LNCAP (cell line): ENCODE measurements around the gene TMEM54.

Source experiments
- TF ChIP-seq, protein P1 (sequence below): fragments of 450-650 bp; IDR thresholded peaks from 2 replicates; pipeline ENCODE4 v1.5.1; 2017; ENCODE audit warnings: mild to moderate bottlenecking

The TMEM54 gene

DNA sequence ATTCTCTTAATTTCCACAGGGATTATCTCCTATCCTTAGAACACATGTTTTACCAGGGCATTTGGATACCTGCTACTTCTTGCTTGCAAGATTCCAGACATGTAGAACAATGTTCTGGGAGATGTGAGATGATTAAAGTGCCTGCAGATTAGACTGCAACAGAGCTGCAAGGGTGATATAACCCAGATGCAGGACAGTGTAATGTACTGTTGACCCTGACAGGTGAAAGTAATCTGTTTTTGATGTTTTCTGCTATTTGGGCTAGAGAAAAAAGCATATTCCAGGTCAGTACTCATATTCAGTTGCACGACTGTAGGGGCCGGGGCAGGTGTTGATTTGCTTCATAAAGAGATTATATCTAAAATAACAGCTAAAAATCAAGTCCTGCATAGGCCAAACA, 27.1 kb upstream of the TMEM54 start:
- TF ChIP-seq, protein P1, sequence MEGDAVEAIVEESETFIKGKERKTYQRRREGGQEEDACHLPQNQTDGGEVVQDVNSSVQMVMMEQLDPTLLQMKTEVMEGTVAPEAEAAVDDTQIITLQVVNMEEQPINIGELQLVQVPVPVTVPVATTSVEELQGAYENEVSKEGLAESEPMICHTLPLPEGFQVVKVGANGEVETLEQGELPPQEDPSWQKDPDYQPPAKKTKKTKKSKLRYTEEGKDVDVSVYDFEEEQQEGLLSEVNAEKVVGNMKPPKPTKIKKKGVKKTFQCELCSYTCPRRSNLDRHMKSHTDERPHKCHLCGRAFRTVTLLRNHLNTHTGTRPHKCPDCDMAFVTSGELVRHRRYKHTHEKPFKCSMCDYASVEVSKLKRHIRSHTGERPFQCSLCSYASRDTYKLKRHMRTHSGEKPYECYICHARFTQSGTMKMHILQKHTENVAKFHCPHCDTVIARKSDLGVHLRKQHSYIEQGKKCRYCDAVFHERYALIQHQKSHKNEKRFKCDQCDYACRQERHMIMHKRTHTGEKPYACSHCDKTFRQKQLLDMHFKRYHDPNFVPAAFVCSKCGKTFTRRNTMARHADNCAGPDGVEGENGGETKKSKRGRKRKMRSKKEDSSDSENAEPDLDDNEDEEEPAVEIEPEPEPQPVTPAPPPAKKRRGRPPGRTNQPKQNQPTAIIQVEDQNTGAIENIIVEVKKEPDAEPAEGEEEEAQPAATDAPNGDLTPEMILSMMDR, result no peak

DNA sequence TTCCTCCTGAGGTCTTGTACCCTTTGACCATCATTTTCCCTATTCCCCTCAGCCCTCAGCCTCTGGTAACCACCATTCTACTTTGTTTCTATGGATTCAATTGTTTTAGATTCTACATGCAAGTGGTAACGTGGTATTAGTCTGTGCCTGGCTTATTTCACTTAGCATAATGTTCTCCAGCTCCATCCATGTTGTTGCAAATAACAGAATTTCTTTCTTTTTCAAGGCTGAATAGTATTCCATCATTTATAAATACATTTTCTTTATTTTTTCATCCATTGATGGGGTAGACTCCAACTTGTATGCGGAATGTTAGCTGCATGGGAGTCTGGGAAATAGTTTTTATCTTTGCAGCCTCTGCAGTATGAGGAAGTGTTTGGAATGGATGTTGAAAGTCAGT, 26.3 kb upstream of the TMEM54 start:
- TF ChIP-seq, protein P1, result no peak

DNA sequence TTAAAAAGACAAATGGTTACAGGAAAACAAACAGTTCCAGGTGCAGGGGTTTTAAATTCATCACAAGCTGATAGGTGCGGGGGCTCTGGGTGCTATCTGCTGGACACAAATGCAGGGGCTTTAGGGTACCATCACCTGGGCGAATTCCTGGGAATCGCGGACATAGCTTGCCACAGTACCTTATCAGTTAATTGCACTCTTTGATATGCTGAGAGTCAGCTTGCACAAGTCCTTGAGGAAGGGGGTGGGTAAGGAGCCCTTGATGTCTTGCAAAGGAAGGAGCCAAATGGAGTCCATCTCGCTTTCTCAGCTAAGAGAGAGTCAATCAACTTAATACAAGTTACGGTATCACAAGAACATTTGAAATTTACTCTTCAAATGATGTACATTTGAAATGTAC, 25.4 kb upstream of the TMEM54 start:
- TF ChIP-seq, protein P1, result no peak

DNA sequence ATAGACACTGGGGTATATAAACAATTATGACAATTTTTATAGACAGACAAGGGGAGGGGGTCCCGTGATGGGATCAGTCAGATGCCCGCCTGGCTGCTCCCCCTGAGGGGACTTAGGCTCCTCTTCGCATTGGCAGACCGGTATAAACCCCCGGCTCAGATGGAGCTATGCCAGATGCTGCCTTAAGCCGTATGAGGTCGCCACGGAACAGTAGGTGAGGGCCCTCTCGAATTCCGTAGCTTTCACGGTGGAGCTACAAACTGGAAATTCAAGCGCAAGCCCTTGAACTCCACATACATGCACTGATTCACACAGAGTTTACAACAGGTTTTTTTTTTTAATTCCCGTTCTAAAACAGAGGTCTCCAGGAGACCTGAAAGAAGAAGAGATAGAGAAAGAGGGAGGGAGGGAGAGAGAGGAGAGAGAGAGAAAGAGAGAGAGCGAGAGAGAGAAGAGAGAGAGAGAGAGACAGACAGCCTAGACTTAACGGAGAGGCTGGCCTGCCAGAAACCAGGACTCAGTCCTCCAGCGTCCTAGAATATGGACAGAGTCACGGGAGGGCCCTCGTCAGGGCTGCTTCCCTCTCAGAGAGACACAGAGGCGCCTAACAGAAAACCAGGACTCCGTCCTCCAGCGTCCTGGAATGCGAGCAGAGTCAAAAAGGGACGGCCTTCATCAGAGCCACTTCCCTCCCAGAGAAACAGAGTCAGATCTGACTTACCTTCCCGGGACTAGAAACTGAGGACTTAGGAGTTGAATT, 24.4 kb upstream of the TMEM54 start:
- TF ChIP-seq, protein P1, result no peak

DNA sequence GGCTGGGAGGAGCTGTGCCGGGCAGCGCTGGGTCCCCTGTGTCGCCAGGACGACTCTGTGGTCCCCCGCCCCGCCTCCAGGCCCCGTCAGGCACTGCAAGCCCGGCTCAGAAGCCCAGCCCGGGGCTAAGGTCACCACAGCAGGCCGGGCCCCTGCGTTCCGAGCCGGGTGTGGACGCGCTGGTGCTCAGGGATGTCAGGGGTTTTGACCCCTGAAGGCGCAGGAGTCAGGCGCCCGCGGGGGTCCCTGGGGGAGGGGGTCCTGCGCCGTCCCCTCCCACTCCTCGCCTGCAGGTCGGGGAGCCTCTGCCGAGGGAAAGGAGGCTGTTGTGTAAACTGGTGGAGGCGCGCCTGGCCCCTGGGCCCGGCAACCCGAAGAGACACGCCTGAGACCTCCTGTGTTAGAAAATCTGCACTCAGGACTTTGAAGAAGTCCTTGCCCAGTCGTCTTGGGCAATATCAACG, 23.7 kb upstream of the TMEM54 start:
- TF ChIP-seq, protein P1, result no peak

DNA sequence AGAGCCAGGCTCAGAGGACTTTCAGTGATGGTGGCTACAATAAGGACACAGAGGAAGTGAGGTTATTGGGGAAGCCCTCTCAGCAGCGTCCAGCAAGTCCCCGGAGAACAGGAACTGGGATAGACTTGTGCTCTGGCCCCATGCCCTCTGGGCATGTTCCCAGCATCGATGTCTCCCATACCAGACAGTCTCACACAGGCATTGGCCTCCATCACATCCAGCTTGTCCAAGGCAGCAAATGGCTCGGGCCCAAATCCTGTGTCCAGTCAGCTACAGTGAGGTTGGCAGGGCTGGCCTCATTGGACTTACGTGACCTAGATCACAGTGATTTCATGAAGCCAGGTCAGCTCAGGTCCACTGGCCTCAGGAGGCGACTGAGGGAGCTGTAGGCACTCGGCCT, 19.6 kb upstream of the TMEM54 start:
- TF ChIP-seq, protein P1, result no peak

DNA sequence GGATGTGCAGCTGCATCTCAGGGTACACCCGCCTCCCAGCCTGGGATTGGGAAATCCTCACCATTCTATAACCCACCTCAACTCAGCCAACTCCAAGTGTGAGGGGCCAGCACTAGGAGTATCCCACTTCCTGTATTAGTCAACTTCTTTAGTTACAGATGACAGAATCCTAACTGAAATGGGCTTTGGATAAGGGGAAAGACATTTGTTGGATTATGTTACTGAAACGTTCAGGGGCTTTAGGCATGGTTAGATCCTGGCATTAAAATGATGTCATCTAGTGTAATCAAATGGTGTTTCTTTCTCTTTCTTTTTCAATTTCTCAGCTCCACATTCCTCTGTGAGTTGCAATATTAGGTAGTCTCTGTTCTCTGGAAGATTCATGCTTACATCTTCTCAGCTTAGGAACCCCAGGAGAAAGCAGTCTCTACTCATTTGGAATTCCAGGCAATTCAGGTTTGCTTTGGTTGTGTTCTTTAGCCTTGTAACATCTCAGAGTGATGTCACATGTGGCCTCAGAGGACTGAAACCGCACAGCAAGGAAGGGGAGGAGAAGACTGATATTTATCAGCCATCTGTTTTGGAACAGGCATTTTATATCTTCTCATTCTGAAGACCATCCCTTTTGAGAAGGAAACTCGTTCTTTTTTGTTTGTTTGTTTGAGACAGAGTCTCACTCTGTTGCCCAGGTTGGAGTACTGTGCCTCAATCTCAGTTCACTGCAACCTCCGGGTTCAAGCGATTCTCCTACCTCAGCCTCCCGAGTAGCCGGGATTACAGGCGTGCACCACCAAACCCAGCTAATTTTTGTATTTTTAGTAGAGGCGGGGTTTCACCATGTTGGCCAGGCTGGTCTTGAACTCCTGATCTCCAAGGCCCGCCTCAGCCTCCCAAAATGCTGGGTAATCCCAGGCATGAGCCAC, 18.9 kb upstream of the TMEM54 start:
- TF ChIP-seq, protein P1, result no peak
